GM12801 (cell line): ENCODE results near the gene PLAC8.

ENCODE experiments used
- TF ChIP-seq, protein P1 (sequence below): IDR thresholded peaks from one replicate; pipeline ENCODE4 v1.5.1; 2011; ENCODE audit warnings: control low read depth; ENCODE audit not compliant: insufficient read length; ENCODE audit errors: extremely low read depth

The PLAC8 gene

GRCh38 chr4:83121246-83121645 is 6.7 kb upstream of the PLAC8 start:
- TF ChIP-seq, protein P1, sequence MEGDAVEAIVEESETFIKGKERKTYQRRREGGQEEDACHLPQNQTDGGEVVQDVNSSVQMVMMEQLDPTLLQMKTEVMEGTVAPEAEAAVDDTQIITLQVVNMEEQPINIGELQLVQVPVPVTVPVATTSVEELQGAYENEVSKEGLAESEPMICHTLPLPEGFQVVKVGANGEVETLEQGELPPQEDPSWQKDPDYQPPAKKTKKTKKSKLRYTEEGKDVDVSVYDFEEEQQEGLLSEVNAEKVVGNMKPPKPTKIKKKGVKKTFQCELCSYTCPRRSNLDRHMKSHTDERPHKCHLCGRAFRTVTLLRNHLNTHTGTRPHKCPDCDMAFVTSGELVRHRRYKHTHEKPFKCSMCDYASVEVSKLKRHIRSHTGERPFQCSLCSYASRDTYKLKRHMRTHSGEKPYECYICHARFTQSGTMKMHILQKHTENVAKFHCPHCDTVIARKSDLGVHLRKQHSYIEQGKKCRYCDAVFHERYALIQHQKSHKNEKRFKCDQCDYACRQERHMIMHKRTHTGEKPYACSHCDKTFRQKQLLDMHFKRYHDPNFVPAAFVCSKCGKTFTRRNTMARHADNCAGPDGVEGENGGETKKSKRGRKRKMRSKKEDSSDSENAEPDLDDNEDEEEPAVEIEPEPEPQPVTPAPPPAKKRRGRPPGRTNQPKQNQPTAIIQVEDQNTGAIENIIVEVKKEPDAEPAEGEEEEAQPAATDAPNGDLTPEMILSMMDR: no peak

DNA sequence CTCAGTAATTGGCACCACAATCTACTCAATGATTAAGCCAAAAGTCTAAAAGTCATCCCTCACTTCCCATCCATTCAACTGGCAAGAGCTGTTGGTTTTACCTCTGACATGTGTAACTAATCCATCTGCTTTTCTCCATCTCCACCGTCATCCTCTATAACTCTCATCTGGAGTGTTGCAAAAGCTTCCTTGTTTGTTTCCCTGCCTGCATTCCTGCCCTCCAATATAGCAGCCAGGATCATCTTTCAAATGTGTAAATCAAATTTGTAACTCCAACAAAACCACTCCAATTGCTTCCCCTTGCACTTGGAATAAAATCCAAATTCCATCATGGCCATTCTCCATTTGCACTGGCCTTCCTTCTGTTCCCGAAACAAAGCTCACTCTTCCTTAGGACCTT is 4.3 kb upstream of the PLAC8 start:
- TF ChIP-seq, protein P1: no peak

DNA sequence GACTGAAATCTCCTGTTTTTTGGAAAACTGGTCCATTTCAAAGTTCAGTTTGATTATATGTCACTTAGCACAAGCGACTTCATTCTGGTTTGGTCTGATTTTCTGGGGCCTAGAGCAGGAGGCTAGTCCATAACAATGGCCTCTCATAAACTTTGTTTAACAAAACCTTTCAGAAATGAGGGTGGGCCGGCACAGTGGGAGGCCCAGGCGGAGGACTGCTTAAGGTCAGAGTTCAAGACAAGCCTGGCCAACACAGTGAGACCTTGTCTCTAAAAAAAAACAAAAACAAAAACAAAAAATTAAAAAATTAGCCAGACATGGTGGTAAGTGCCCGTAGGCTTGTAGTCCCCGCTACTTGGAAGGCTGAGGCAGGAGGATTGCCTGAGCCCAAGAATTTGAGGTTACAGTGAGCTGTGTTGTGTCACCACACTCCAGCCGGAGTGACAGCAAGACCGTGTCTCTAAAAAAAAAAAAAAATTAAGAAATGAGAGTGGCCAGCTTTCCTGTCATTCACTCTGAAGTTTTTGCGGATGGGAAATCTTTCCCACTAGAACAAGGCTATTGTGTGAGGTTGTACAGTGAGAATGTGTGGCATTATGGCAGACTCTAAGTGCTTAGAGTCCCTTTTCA is 1.2 kb upstream of the PLAC8 start:
- TF ChIP-seq, protein P1: no peak

- TF ChIP-seq, protein P1: no peak
Observed at GRCh38 chr4:83115000-83115399, 471 bp upstream of the PLAC8 start.

DNA sequence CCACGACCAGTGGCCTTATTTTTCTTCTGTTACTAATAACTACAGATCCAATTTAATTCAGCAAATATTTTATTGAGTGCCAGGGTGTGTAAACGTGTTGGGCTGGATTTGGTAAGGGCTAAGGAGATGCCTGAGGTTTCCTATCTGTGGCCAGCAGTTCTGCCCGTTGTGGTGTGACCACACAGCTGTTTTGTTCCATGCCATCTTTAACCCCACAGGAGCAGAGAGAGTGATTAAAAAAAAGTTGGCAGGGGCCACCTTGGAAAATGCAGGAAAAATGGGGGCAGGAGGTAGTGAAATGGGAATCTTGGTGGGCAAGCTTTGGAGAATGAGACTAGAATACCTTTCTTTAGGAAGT is 1.1 kb downstream of the PLAC8 start:
- TF ChIP-seq, protein P1: no peak

DNA sequence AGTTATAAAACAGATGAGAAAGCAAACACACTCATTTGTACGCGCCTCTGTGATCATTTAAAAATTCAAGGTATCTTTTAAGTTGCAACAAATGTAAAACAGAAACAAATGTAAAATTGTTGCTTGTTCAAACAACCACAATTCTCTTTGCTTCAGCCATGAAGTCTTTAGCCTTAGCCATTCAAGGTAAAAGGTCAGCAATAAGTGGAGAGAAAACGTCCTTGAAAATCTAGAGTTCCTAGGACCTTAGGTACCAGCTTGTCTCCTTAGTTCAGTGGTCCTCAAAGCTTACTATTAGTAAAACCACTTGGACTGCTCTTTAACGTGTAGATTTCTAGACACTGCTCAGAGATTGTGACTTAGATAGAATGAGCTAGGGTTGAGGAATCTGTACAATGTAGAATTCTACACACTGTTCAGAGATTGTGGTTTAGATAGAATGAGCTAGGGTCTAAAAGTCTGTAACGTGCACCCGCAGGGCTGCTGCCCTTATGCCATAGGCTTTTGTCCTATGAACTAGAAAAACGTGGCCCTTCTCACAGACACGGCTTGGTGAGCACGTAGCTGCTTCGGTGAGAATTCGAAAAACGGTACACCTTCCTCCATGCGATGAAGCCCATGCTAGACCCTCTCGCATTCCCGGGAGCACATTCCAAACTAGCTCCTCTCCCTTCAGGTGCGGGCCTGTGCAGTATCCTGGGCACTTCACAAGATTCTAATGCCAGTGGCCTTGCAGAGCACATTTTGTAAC is 1.7 kb downstream of the PLAC8 start:
- TF ChIP-seq, protein P1: no peak

GRCh38 chr4:83112231-83112630 is 2.3 kb downstream of the PLAC8 start:
- TF ChIP-seq, protein P1: no peak
